CMK (cell line): ENCODE results near the gene SLC25A2.
"Not testable (repeated sequence)": the region's sequence is repeated elsewhere in the genome, so short reads cannot be mapped to it uniquely, and the experiment has no call there.

Source experiments
- DNase-seq: peaks from one replicate; pipeline ENCODE4 v3.0.0-alpha.2; 2010; ENCODE audit warnings: low read depth

The SLC25A2 gene

GRCh38 chr5:141303756-141304155 is at the start of gene SLC25A2:
TSS of gene SLC25A2 (minus strand) at chr5:141304049. CDS start at chr5:141303865, 184 bp downstream.
- no peak for DNase-seq

DNA sequence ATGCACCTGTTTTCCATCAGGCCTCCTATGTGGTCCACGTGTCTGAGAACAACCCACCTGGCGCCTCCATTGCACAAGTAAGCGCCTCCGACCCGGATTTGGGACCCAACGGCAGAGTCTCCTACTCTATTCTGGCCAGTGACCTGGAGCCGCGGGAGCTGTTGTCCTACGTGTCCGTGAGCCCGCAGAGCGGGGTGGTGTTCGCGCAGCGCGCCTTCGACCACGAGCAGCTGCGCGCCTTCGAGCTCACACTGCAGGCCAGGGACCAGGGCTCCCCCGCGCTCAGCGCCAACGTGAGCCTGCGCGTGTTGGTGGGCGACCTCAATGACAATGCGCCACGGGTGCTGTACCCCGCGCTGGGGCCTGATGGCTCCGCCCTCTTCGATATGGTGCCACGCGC is 47.7 kb upstream of the SLC25A2 start:
- DNase-seq = no peak

GRCh38 chr5:141349917-141350619 is 46.2 kb upstream of the SLC25A2 start, which contains the start of gene PCDHGB1:
TSS of gene PCDHGB1 (plus strand) at chr5:141350099. CDS start at chr5:141350261, 162 bp downstream.
- DNase-seq = no peak

DNA sequence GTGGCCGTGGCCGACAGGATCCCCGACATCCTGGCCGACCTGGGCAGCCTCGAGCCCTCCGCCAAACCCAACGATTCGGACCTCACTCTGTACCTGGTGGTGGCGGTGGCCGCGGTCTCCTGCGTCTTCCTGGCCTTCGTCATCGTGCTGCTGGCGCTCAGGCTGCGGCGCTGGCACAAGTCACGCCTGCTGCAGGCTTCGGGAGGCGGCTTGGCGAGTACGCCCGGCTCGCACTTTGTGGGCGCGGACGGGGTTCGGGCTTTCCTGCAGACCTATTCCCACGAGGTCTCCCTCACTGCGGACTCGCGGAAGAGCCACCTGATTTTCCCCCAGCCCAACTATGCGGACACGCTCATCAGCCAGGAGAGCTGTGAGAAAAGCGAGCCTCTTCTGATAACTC is 42.2 kb upstream of the SLC25A2 start:
- not testable (repeated sequence) for DNase-seq

DNA sequence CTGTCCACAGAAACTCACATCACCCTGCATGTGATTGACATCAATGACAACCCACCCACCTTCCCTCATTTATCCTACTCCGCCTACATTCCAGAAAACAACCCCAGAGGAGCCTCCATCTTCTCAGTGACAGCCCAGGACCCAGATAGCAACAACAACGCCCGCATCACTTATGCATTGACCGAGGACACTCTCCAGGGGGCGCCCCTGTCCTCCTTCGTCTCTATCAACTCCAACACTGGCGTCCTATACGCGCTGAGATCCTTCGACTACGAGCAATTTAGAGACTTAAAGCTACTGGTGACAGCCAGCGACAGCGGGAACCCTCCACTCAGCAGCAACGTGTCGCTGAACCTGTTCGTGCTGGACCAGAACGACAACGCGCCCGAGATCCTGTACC is 41.5 kb upstream of the SLC25A2 start:
- no peak for DNase-seq

GRCh38 chr5:141343953-141344463 is 40.2 kb upstream of the SLC25A2 start:
- no peak for DNase-seq

GRCh38 chr5:141343242-141343952 is 39.5 kb upstream of the SLC25A2 start, which contains the start of gene PCDHGA3:
TSS of gene PCDHGA3 (plus strand) at chr5:141343829. CDS start at chr5:141344034, 205 bp downstream.
- no peak for DNase-seq

DNA sequence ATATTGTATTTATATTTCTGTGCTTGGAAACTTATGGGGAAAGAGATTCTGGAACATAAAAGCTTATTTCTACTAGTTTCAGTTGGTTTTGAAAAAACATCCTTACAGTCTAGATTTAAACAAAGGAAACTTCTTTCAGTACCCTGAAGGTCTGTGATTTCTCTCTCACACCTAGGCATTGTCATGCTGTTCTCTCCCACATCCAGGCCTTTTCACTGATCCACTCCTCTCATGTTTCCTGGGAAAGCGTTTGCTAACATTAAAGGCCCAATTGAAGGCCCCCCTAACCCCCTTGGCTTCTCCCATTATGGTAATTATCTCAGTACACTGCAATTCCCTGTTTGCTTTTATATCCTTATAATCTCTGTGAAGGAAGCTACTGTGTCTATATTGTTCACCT is 38.9 kb upstream of the SLC25A2 start:
- DNase-seq = no peak

DNA sequence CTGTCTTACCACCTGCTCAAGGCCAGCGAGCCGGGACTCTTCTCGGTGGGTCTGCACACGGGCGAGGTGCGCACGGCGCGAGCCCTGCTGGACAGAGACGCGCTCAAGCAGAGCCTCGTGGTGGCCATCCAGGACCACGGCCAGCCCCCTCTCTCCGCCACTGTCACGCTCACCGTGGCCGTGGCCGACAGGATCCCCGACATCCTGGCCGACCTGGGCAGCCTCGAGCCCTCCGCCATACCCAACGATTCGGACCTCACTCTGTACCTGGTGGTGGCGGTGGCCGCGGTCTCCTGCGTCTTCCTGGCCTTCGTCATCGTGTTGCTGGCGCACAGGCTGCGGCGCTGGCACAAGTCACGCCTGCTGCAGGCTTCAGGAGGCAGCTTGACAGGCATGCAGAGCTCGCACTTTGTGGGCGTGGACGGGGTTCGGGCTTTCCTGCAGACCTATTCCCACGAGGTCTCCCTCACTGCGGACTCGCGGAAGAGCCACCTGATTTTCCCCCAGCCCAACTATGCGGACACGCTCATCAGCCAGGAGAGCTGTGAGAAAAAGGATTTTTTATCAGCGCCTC is 37.0 kb upstream of the SLC25A2 start:
- DNase-seq = not testable (repeated sequence)

DNA sequence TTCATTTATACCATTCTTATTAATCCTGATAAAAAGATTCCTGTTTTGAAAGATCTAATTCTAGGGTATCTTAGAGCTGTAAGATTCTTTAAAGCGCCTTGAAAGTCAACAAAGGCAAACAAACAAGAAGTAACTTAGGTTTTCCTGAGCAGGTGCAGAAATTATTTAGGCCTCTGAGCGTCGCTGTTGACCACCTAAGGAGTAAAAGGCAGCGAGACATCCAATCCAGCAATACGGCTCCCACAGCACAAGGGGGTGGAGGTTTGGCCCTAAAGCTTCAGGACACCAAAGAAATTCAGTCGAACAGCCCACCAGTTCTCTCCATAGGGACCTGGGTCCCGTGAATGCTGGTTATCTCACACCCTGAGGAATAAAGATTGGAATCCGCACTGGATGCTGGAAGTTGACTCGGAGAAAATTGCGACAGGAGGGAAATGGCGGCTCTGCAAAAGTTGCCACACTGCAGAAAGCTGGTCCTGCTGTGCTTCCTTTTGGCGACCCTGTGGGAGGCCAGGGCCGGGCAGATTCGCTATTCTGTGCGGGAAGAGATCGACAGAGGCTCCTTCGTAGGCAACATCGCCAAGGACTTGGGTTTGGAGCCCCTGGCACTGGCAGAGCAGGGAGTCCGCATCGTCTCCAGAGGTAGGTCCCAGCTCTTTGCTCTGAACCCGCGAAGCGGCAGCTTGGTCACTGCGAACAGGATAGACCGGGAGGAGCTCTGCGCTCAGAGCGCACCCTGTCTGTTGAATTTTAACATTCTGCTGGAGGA is 34.9 kb upstream of the SLC25A2 start, which contains the start of gene PCDHGA2:
Gene PCDHGA2, plus strand, starts transcription at position 223 of the 769 bp plus-strand sequence.
- DNase-seq = no peak

DNA sequence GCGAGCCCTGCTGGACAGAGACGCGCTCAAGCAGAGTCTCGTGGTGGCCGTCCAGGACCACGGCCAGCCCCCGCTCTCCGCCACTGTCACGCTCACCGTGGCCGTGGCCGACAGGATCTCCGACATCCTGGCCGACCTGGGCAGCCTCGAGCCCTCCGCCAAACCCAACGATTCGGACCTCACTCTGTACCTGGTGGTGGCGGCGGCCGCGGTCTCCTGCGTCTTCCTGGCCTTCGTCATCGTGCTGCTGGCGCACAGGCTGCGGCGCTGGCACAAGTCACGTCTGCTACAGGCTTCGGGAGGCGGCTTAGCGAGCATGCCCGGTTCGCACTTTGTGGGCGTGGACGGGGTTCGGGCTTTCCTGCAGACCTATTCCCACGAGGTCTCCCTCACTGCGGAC is 28.7 kb upstream of the SLC25A2 start:
- not testable (repeated sequence) for DNase-seq

DNA sequence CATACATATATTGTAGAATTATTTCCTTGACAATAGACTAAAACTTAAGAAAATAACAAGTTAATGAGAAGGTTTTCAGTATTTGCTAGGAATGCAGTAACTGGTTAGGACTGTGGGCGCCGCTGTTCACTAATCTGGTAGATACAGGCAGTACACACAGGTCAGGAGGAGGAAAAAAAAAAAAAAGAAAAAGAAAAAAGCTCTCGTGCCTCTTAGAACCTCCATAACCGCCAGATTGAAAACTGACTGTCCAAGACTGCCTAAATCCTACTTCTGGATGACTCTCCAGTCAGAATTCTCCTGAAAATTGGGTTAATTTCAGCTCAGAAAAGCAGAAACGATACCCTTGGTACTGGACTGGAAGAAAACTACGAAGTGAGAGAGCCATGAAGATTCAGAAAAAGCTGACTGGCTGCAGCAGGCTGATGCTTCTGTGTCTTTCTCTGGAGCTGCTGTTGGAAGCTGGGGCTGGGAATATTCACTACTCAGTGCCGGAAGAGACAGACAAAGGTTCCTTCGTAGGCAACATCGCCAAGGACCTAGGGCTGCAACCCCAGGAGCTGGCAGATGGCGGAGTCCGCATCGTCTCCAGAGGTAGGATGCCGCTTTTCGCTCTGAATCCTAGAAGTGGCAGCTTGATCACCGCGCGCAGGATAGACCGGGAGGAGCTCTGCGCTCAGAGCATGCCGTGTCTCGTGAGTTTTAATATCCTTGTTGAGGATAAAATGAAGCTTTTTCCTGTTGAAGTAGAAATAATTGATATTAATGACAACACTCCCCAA is 26.6 kb upstream of the SLC25A2 start, which contains the start of gene PCDHGA1:
Gene PCDHGA1, plus strand, starts transcription at position 216 of the 782 bp plus-strand sequence.
- DNase-seq = no peak

DNA sequence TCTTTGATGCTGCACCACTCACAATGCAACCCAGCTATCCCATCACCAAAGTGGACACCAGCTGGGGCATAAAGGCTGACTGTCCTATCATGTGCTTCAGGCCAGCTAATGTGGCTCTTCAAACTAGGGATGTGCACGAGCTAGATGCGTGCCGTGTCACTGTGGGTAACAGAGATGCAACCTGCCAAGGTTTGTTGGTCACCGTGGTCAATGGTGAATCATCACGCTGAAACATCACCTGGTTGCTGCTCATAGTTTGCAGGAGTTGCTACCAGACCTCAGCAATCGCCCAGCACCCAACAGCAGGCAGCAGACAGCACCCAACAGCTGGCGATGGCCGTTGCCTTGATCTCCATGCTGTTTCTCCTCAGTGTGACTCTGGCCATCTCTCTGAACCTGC is 24.4 kb upstream of the SLC25A2 start:
- DNase-seq = no peak

DNA sequence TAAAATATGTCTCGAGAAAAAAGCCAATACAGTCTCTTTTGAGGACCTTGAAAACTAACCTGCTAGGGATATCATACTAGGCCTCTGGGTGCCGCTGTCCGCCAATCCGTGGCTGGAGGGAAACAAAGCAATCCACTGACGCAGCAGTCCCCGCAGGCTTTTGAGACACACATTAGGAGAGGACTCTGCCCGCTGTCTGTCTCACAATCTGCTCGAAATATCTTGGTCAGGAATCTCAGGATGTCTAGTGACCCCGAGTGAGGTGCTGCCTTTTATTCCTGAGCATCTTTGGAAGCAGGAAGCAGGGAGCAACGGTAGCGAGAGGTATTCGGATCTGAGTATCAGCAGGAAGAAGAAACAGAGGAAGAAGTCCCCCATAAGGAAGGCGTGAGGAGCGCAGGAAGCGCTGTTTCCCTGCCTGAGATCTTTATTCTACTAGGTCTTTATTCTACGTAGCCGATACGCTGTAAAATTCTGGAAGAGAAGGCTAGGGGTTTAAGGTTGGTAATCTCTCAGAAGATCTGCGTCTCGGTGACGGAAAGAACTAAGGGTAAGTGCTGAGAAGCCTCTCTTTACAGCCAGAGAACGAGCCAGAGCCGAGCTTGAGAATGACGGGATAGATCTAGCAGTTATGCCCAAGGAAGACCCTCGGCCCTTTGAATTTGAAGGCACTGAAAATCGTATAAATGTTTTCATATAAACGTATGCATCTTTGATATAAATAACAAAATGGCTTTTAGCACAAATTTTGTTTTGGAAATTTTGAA is 22.4 kb upstream of the SLC25A2 start:
- DNase-seq = no peak

- DNase-seq = no peak
Measured at GRCh38 chr5:141322261-141322660, 18.4 kb upstream of the SLC25A2 start.

DNA sequence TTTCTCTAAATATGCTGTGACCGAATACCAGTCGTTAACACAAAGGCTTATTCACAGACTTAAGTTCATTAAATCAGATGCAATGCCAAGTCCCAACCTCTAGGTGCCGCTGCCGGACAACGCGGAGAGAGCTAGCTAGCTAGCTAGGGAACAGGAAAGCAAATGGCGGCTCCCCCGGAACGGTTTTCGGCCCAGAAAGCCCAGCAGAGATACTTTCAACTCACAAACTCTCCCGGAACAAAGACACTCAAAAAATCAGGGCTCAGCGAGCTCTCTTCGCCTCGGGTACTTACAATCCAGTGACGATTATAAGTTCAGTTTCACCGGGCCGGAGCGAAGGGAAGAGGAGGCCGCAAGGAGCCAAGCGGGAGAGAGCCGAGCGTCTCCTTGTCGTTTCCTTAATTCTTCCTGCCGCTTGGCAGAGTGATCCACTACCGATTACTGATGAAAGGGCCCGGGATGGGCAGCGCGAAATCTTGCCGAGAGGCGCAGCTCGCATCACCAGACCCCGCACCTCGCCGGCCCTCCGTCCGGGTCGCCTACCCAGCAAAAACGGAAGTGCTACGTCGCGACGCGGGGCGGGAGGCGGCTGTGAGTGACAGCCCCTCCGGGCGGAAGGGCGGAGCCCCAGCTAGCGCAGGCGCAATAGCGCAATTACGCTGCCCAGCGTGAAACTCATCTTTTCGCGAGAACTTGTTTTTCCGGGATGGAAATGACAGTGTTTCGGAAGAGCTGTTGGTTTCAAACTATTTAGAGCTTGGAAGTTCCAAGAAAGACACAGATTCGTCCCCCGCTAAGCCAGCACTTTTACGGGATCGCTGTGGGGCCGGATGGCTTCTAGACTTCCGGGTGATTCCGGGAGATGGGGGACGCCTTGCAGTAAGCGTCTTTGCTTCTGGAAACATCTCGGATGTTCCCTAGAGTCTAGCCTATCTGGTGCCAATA is 16.6 kb upstream of the SLC25A2 start, which contains the start of gene TAF7:
Gene TAF7, minus strand, starts transcription at position 560 of the 945 bp plus-strand sequence. CDS start 740 bp downstream, outside the sequence.
- peak; percentile 74 for DNase-seq

DNA sequence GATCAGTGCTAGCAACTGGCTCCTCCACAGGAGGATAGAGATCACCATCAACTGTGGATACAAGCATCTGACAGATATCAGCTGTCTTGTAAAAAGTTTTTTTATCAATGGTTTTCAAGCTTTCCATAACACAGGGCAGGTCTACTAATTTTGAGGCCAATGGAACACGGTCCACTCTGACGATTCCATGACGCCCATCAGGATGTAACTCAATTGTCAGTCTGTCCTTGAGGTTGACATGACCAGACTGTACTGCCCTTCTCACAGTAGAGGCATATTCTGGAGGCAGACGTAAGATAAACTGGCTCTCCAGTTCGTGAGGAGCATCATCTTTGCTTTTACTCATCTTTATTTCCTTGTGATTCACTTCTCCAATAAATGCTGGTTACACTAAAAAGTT is 15.8 kb upstream of the SLC25A2 start:
- DNase-seq = no peak

DNA sequence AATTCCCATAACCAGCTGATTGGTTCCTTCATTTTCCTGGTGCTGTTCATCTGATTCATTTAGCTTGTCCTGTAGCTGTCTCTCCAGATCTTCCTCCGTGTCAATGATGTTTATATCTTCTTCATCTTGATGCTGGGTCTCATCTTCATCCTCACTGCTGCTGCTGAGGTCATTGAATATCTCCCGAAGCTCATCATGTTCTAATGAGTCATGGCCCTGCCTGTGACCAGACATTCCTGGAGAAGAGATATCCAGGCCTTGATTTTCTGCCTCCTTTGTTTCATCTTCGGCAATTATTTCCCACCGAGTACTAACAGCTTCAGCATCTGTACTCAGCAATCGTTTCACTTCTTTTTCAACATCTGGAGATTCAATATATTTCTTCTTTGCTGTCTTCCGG is 15.4 kb upstream of the SLC25A2 start:
- no peak for DNase-seq

GRCh38 chr5:141316963-141317362 is 13.1 kb upstream of the SLC25A2 start:
- not testable (repeated sequence) for DNase-seq
